HFFc6 (cell line): ENCODE data around the gene CHN1. TPM values are rescaled to one million over a fixed set of nuclear protein-coding genes. Genes with fewer than 3 reads are reported as not detected.

Experiments used
- DNase-seq: peaks from one replicate; pipeline ENCODE4 v3.0.0-alpha.2; 2018
- H3K27ac Mint-ChIP-seq: 2 replicates; pipeline ENCODE4 v1.8.0; 2020; ENCODE audit warnings: mild to moderate bottlenecking, mixed read lengths
- H3K27me3 Mint-ChIP-seq: 2 replicates; pipeline ENCODE4 v1.8.0; 2021; ENCODE audit warnings: mild to moderate bottlenecking, moderate library complexity, mixed read lengths; ENCODE audit not compliant: insufficient read depth
- H3K36me3 Mint-ChIP-seq: 2 replicates; pipeline ENCODE4 v1.8.0; 2021; ENCODE audit warnings: low read depth, mixed read lengths
- H3K4me1 Mint-ChIP-seq: 2 replicates; pipeline ENCODE4 v1.8.0; 2020; ENCODE audit warnings: low read depth, mixed read lengths
- H3K4me3 Mint-ChIP-seq: 2 replicates; pipeline ENCODE4 v1.8.0; 2020; ENCODE audit warnings: mild to moderate bottlenecking, moderate library complexity, mixed read lengths
- H3K9me3 Mint-ChIP-seq: 2 replicates; pipeline ENCODE4 v1.8.0; 2020; ENCODE audit warnings: mild to moderate bottlenecking, mixed read lengths
- total RNA-seq, 6 experiments: library from RNA; stranded (reverse); fragmentation: NEBNext Ultra II Directional; extraction: Animal tissue kit (Norgen Biotek cat#: 25700); gene quantifications; 2 replicates in 1 of 6; 3 replicates in 5 of 6; pipeline ENCODE4 v1.2.3, GENCODE V29; 2021
- TF ChIP-seq, protein P1 (sequence below): fragments of 200-600 bp; sonication (generic); IDR thresholded peaks from 2 replicates; pipeline ENCODE4 v1.5.0; 2021; ENCODE audit warnings: antibody characterized with exemption, mild to moderate bottlenecking

The CHN1 gene
- total RNA-seq, 6 experiments from 2014 or later = 85.5 to 104 (median 97.2) TPM

- H3K27me3 Mint-ChIP-seq = no peaks in the 10 kb centered on the region
- TF ChIP-seq, protein P1, sequence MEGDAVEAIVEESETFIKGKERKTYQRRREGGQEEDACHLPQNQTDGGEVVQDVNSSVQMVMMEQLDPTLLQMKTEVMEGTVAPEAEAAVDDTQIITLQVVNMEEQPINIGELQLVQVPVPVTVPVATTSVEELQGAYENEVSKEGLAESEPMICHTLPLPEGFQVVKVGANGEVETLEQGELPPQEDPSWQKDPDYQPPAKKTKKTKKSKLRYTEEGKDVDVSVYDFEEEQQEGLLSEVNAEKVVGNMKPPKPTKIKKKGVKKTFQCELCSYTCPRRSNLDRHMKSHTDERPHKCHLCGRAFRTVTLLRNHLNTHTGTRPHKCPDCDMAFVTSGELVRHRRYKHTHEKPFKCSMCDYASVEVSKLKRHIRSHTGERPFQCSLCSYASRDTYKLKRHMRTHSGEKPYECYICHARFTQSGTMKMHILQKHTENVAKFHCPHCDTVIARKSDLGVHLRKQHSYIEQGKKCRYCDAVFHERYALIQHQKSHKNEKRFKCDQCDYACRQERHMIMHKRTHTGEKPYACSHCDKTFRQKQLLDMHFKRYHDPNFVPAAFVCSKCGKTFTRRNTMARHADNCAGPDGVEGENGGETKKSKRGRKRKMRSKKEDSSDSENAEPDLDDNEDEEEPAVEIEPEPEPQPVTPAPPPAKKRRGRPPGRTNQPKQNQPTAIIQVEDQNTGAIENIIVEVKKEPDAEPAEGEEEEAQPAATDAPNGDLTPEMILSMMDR = peak; percentile 74
- no peak overlapping the region for H3K27ac Mint-ChIP-seq
- DNase-seq = peak; percentile 45
- H3K9me3 Mint-ChIP-seq = no peaks in the 10 kb centered on the region
- no peak overlapping the region for H3K4me3 Mint-ChIP-seq
- peaks cover 14% of the 10 kb centered on the region for H3K4me1 Mint-ChIP-seq
- no peaks in the 10 kb centered on the region for H3K36me3 Mint-ChIP-seq
These were observed 25.4 kb upstream of the CHN1 start for GRCh38 chr2:175030380-175031271.

DNA sequence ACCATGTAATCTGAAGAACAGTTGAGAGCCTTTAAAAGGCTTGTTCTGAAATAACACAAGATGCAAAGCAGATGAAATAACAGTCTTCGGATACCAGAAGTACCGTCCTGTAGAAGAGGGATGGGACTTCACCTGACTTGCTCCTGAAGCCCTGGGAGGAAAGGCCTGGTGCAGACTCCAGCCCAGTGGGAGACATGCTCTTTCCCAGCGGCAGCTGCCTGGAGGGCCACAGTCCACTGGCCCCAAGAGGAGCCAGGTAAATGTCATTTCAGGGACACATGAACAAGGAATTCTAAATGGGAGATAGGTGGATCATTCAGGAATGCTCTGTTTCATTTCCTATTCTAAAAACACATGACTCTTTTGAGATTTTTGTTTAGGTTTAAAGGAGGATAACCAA is 22.6 kb upstream of the CHN1 start:
- H3K36me3 Mint-ChIP-seq = no peaks in the 10 kb centered on the region
- DNase-seq = no peak
- TF ChIP-seq, protein P1 = no peak
- H3K27ac Mint-ChIP-seq = no peak overlapping the region
- H3K27me3 Mint-ChIP-seq = no peaks in the 10 kb centered on the region
- H3K9me3 Mint-ChIP-seq = no peaks in the 10 kb centered on the region
- no peak overlapping the region for H3K4me3 Mint-ChIP-seq
- peaks cover 10% of the 10 kb centered on the region for H3K4me1 Mint-ChIP-seq

DNA sequence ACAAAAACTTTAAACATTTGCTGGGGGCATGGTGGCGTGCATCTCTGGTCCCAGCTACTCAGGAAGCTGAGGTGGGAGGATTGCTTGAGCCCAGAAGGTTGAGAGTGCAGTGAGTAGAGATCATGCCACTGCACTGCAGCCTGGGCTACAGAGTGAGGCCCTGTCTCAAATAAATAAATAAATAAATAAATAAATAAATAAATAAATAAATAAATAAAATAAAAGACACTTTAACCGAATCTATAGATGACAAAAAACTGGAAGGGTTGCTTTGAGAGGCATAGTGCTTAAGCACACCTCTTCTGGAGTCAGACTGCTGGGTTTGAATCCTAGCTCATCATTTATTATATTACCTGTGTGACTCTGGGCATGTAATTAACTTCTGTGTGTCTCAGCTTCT is 21.2 kb upstream of the CHN1 start:
- Mint-ChIP-seq H3K36me3 (no peaks in the 10 kb centered on the region), H3K9me3 (no peaks in the 10 kb centered on the region), H3K4me3 (no peak overlapping the region)

GRCh38 chr2:175025946-175026345 is 20.8 kb upstream of the CHN1 start:
- Mint-ChIP-seq H3K27me3 (no peaks in the 10 kb centered on the region), H3K9me3 (no peaks in the 10 kb centered on the region), H3K36me3 (no peaks in the 10 kb centered on the region), H3K27ac (no peak overlapping the region), H3K4me3 (no peak overlapping the region), H3K4me1 (peaks cover 10% of the 10 kb centered on the region)
- TF ChIP-seq, protein P1 = no peak
- no peak for DNase-seq

More for the DNA sequence above, 21.2 kb upstream of the CHN1 start:
- no peaks in the 10 kb centered on the region for H3K27me3 Mint-ChIP-seq
- TF ChIP-seq, protein P1 = no peak
- H3K4me1 Mint-ChIP-seq = peaks cover 10% of the 10 kb centered on the region
- no peak for DNase-seq
- no peak overlapping the region for H3K27ac Mint-ChIP-seq

GRCh38 chr2:175025233-175025632 is 20.1 kb upstream of the CHN1 start:
- H3K27ac Mint-ChIP-seq = no peak overlapping the region
- no peaks in the 10 kb centered on the region for H3K36me3 Mint-ChIP-seq
- no peaks in the 10 kb centered on the region for H3K9me3 Mint-ChIP-seq
- H3K27me3 Mint-ChIP-seq = no peaks in the 10 kb centered on the region
- TF ChIP-seq, protein P1 = no peak
- DNase-seq = no peak
- peaks cover 10% of the 10 kb centered on the region for H3K4me1 Mint-ChIP-seq
- H3K4me3 Mint-ChIP-seq = no peak overlapping the region
